ENCODE data around the gene DNAH3.

Gene DNAH3

GRCh38 chr16:20903116-20903898 lies 247.3 kb downstream of the DNAH3 start:
- Mint-ChIP-seq H3K9me3 (no peaks in the 10 kb centered on the region), H3K36me3 (ENCODE audit: low read depth) (peaks cover 40% of the 10 kb centered on the region), H3K4me1 (ENCODE audit: low read depth) (peaks cover 59% of the 10 kb centered on the region), H3K27ac (peak overlapping the region; percentile 59), H3K27me3 (no peaks in the 10 kb centered on the region), H3K4me3 (peak overlapping the region; percentile 28)
- DNase-seq: no peak

- Mint-ChIP-seq H3K36me3 (ENCODE audit: low read depth) (peaks cover 48% of the 10 kb centered on the region), H3K9me3 (no peaks in the 10 kb centered on the region), H3K27ac (peak overlapping the region; percentile 98), H3K4me1 (ENCODE audit: low read depth) (peaks cover 66% of the 10 kb centered on the region), H3K27me3 (no peaks in the 10 kb centered on the region), H3K4me3 (peak overlapping the region; percentile 90)
- no peak for DNase-seq
Observed at GRCh38 chr16:20902426-20902825, 248.2 kb downstream of the DNAH3 start.

GRCh38 chr16:20901436-20902112 lies 249.1 kb downstream of the DNAH3 start:
- H3K4me1 Mint-ChIP-seq (ENCODE audit: low read depth): peaks cover 74% of the 10 kb centered on the region
- DNase-seq: peak; percentile 45
- no peaks in the 10 kb centered on the region for H3K27me3 Mint-ChIP-seq
- H3K4me3 Mint-ChIP-seq: peak overlapping the region; percentile 90
- H3K9me3 Mint-ChIP-seq: no peaks in the 10 kb centered on the region
- peaks cover 56% of the 10 kb centered on the region for H3K36me3 Mint-ChIP-seq (ENCODE audit: low read depth)
- peak overlapping the region; percentile 98 for H3K27ac Mint-ChIP-seq

- peaks cover 58% of the 10 kb centered on the region for H3K36me3 Mint-ChIP-seq (ENCODE audit: low read depth)
- no peak for DNase-seq
Observed at GRCh38 chr16:20901068-20901435, 249.6 kb downstream of the DNAH3 start.

GRCh38 chr16:20900299-20901067 lies 250.2 kb downstream of the DNAH3 start, which contains the start of the genes DCUN1D3 and LYRM1:
Gene DCUN1D3 (minus strand): TSS chr16:20900358. CDS start chr16:20862538, 37,820 bp downstream.
Gene LYRM1 (plus strand): TSS chr16:20900771. CDS start chr16:20915556, 14,785 bp downstream.
- H3K4me3 Mint-ChIP-seq: peak within 1 kb of the TSS; percentile 90
- peaks cover 59% of the 10 kb centered on the region for H3K36me3 Mint-ChIP-seq (ENCODE audit: low read depth)
- peaks cover 72% of the 10 kb centered on the region for H3K4me1 Mint-ChIP-seq (ENCODE audit: low read depth)
- H3K27ac Mint-ChIP-seq: peak within 1 kb of the TSS; percentile 98
- H3K9me3 Mint-ChIP-seq: no peaks in the 10 kb centered on the region
- no peaks in the 10 kb centered on the region for H3K27me3 Mint-ChIP-seq
- peak; percentile 92 for DNase-seq

More at GRCh38 chr16:20901068-20901435, 249.6 kb downstream of the DNAH3 start:
- Mint-ChIP-seq H3K4me1 (ENCODE audit: low read depth) (peaks cover 72% of the 10 kb centered on the region), H3K27me3 (no peaks in the 10 kb centered on the region), H3K27ac (peak overlapping the region; percentile 98), H3K9me3 (no peaks in the 10 kb centered on the region), H3K4me3 (peak overlapping the region; percentile 90)

- peaks cover 62% of the 10 kb centered on the region for H3K36me3 Mint-ChIP-seq (ENCODE audit: low read depth)
- no peaks in the 10 kb centered on the region for H3K9me3 Mint-ChIP-seq
- H3K4me3 Mint-ChIP-seq: peak overlapping the region; percentile 90
- peaks cover 67% of the 10 kb centered on the region for H3K4me1 Mint-ChIP-seq (ENCODE audit: low read depth)
- DNase-seq: no peak
- H3K27me3 Mint-ChIP-seq: no peaks in the 10 kb centered on the region
- peak overlapping the region; percentile 98 for H3K27ac Mint-ChIP-seq
Observed at GRCh38 chr16:20899477-20900298, 251.0 kb downstream of the DNAH3 start.

- Mint-ChIP-seq H3K27ac (peak overlapping the region; percentile 98), H3K36me3 (ENCODE audit: low read depth) (peaks cover 62% of the 10 kb centered on the region), H3K27me3 (no peaks in the 10 kb centered on the region), H3K4me1 (ENCODE audit: low read depth) (peaks cover 61% of the 10 kb centered on the region), H3K9me3 (no peaks in the 10 kb centered on the region), H3K4me3 (peak overlapping the region; percentile 90)
- no peak for DNase-seq
Observed at GRCh38 chr16:20899071-20899470, 251.6 kb downstream of the DNAH3 start.

GRCh38 chr16:20897922-20898321 lies 252.7 kb downstream of the DNAH3 start:
- H3K4me3 Mint-ChIP-seq: peak overlapping the region; percentile 13

GRCh38 chr16:20897253-20897897 lies 253.3 kb downstream of the DNAH3 start:
- H3K27ac Mint-ChIP-seq: peak overlapping the region; percentile 22
- H3K4me1 Mint-ChIP-seq (ENCODE audit: low read depth): peaks cover 45% of the 10 kb centered on the region
- no peaks in the 10 kb centered on the region for H3K9me3 Mint-ChIP-seq
- peak overlapping the region; percentile 13 for H3K4me3 Mint-ChIP-seq
- DNase-seq: no peak
- no peaks in the 10 kb centered on the region for H3K27me3 Mint-ChIP-seq
- H3K36me3 Mint-ChIP-seq (ENCODE audit: low read depth): peaks cover 61% of the 10 kb centered on the region

More at GRCh38 chr16:20897922-20898321, 252.7 kb downstream of the DNAH3 start:
- peaks cover 61% of the 10 kb centered on the region for H3K36me3 Mint-ChIP-seq (ENCODE audit: low read depth)
- H3K27me3 Mint-ChIP-seq: no peaks in the 10 kb centered on the region
- no peaks in the 10 kb centered on the region for H3K9me3 Mint-ChIP-seq
- no peak for DNase-seq
- H3K27ac Mint-ChIP-seq: peak overlapping the region; percentile 22
- peaks cover 50% of the 10 kb centered on the region for H3K4me1 Mint-ChIP-seq (ENCODE audit: low read depth)

- Mint-ChIP-seq H3K27ac (no peak overlapping the region), H3K4me3 (no peak overlapping the region), H3K27me3 (no peaks in the 10 kb centered on the region), H3K36me3 (ENCODE audit: low read depth) (peaks cover 66% of the 10 kb centered on the region), H3K9me3 (no peaks in the 10 kb centered on the region), H3K4me1 (ENCODE audit: low read depth) (peaks cover 30% of the 10 kb centered on the region)
- no peak for DNase-seq
Observed at GRCh38 chr16:20894388-20894787, 256.3 kb downstream of the DNAH3 start.

GRCh38 chr16:20889625-20890275 lies 260.9 kb downstream of the DNAH3 start:
- peaks cover 66% of the 10 kb centered on the region for H3K36me3 Mint-ChIP-seq (ENCODE audit: low read depth)
- no peak for DNase-seq
- H3K4me1 Mint-ChIP-seq (ENCODE audit: low read depth): peaks cover 27% of the 10 kb centered on the region
- H3K9me3 Mint-ChIP-seq: no peaks in the 10 kb centered on the region
- H3K27ac Mint-ChIP-seq: no peak overlapping the region
- no peaks in the 10 kb centered on the region for H3K27me3 Mint-ChIP-seq
- no peak overlapping the region for H3K4me3 Mint-ChIP-seq

GRCh38 chr16:20887207-20887606 lies 263.4 kb downstream of the DNAH3 start:
- H3K9me3 Mint-ChIP-seq: no peaks in the 10 kb centered on the region
- peaks cover 40% of the 10 kb centered on the region for H3K4me1 Mint-ChIP-seq (ENCODE audit: low read depth)
- H3K27ac Mint-ChIP-seq: no peak overlapping the region
- peaks cover 63% of the 10 kb centered on the region for H3K36me3 Mint-ChIP-seq (ENCODE audit: low read depth)
- no peaks in the 10 kb centered on the region for H3K27me3 Mint-ChIP-seq
- DNase-seq: no peak
- H3K4me3 Mint-ChIP-seq: no peak overlapping the region

GRCh38 chr16:20886320-20886719 lies 264.3 kb downstream of the DNAH3 start:
- Mint-ChIP-seq H3K4me3 (no peak overlapping the region), H3K9me3 (no peaks in the 10 kb centered on the region), H3K27me3 (no peaks in the 10 kb centered on the region), H3K36me3 (ENCODE audit: low read depth) (peaks cover 57% of the 10 kb centered on the region), H3K27ac (no peak overlapping the region), H3K4me1 (ENCODE audit: low read depth) (peaks cover 42% of the 10 kb centered on the region)
- DNase-seq: no peak
